ENCODE results near the gene NIPAL3.

DNA sequence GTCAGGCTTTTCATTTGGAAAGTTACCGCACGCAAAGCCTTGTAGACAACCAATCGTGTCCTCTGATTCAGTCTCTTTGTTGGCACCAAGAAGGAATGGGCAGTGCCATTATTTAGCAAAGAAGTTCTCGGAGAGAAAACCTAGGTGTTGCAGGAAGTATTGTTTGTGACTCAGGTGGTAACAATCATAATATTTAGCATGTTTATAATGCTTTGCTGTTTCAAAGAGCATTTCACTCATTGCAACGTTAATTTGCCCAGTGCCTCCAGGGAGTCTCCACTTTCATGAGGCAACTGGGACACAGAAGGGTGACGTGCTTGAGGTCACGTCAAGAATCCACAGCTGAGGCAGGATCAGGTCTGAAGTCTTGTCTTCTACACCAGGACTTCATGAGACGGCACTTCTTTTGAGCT, 33.4 kb upstream of the NIPAL3 start:
- TF ChIP-seq, protein P1, sequence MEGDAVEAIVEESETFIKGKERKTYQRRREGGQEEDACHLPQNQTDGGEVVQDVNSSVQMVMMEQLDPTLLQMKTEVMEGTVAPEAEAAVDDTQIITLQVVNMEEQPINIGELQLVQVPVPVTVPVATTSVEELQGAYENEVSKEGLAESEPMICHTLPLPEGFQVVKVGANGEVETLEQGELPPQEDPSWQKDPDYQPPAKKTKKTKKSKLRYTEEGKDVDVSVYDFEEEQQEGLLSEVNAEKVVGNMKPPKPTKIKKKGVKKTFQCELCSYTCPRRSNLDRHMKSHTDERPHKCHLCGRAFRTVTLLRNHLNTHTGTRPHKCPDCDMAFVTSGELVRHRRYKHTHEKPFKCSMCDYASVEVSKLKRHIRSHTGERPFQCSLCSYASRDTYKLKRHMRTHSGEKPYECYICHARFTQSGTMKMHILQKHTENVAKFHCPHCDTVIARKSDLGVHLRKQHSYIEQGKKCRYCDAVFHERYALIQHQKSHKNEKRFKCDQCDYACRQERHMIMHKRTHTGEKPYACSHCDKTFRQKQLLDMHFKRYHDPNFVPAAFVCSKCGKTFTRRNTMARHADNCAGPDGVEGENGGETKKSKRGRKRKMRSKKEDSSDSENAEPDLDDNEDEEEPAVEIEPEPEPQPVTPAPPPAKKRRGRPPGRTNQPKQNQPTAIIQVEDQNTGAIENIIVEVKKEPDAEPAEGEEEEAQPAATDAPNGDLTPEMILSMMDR (IDR thresholded peaks at IDR 0.05; ENCODE audit: insufficient read depth, low read length, poor library complexity, severe bottlenecking) = no peak
- TF ChIP-seq EZH2phosphoT487 (conservative IDR thresholded peaks at IDR 0.05; ENCODE audit: low read length) = no peak

Measured in SU-DHL-6 (cell line).